PC-3 (cell line): ENCODE measurements around the gene ZNF407. TPM values are rescaled to one million over a fixed set of nuclear protein-coding genes. Genes with fewer than 3 reads are reported as not detected.
A peak's percentile ranks its signal among the peaks of the same experiment; 100 is the strongest.

Experiments
- ATAC-seq: fragments of 200-7000 bp; cut with Tn5 transposase; 2 replicates; pipeline ENCODE4 v1.9.1; 2020; ENCODE audit warnings: mild to moderate bottlenecking, moderate library complexity
- BruUV-seq: library from RNA; stranded (reverse); fragments of 400-500 nt; replicated peaks from 2 replicates; lab custom pipeline; 2021; lab: Mats Ljungman, UMichigan
- CTCF ChIA-PET: fragments of 300-600 bp; sonication (Branson Sonifier 250); formaldehyde crosslinking; loops from one replicate; lab custom pipeline; 2022; ENCODE audit warnings: antibody characterized with exemption; lab: Charles Lee
- POLR2A ChIA-PET: fragments of 300-600 bp; sonication (Branson Sonifier 250); formaldehyde crosslinking; loops from one replicate; lab custom pipeline; 2022; ENCODE audit warnings: antibody characterized with exemption; ENCODE audit not compliant: unreplicated experiment; lab: Charles Lee
- DNase-seq: peaks from one replicate; pipeline ENCODE4 v3.0.0-alpha.2; 2015
- H2AFZ ChIP-seq: fragments of 300-600 bp; sonication (generic); 2 replicates; pipeline ENCODE4 v1.6.0; 2016; ENCODE audit warnings: antibody characterized with exemption, low read length
- H3F3A ChIP-seq: fragments of 300-600 bp; sonication (generic); one replicate; pipeline ENCODE4 v1.6.0; 2017; ENCODE audit warnings: antibody characterized with exemption, low read length, control low read depth, mild to moderate bottlenecking; ENCODE audit not compliant: unreplicated experiment
- H3K27ac ChIP-seq: fragments of 300-600 bp; sonication (generic); 2 replicates; pipeline ENCODE4 v1.5.1; 2016; ENCODE audit warnings: mild to moderate bottlenecking, low read length
- H3K27me3 ChIP-seq: fragments of 300-600 bp; sonication (generic); 2 replicates; pipeline ENCODE4 v1.6.1; 2016; ENCODE audit warnings: low read length, mixed read lengths
- H3K36me3 ChIP-seq: fragments of 300-600 bp; sonication (generic); 2 replicates; pipeline ENCODE4 v1.6.1; 2016; ENCODE audit warnings: low read depth, mixed run types, low read length, mixed read lengths
- H3K4me1 ChIP-seq: fragments of 300-600 bp; sonication (generic); 2 replicates; pipeline ENCODE4 v1.5.1; 2016; ENCODE audit warnings: low read length; ENCODE audit not compliant: insufficient read depth
- H3K4me2 ChIP-seq: fragments of 300-600 bp; sonication (generic); 2 replicates; pipeline ENCODE4 v1.6.0; 2016; ENCODE audit warnings: low read length
- H3K4me3 ChIP-seq: fragments of 300-600 bp; sonication (generic); 2 replicates; pipeline ENCODE4 v1.5.1; 2016; ENCODE audit warnings: mild to moderate bottlenecking, low read length, mixed read lengths
- H3K79me2 ChIP-seq: fragments of 300-600 bp; sonication (generic); 2 replicates; pipeline ENCODE4 v1.6.1; 2017; ENCODE audit warnings: low read length, mixed read lengths
- H3K9ac ChIP-seq: fragments of 300-600 bp; sonication (generic); 2 replicates; pipeline ENCODE4 v1.6.0; 2016; ENCODE audit warnings: mild to moderate bottlenecking, low read length
- H3K9me2 ChIP-seq: fragments of 300-600 bp; sonication (generic); replicated peaks from 2 replicates; pipeline ENCODE4 v1.6.1; 2016; ENCODE audit warnings: mixed run types, low read length, mixed read lengths
- H3K9me3 ChIP-seq: fragments of 300-600 bp; sonication (generic); 2 replicates; pipeline ENCODE4 v1.6.1; 2016; ENCODE audit warnings: low read length, mixed read lengths
- H4K20me1 ChIP-seq: fragments of 300-600 bp; sonication (generic); 2 replicates; pipeline ENCODE4 v1.6.1; 2016; ENCODE audit warnings: low read length, mixed read lengths
- CTCF ChIP-seq: fragments of 300-600 bp; sonication (generic); conservative IDR thresholded peaks from 2 replicates; pipeline ENCODE4 v1.5.1; 2017; ENCODE audit warnings: antibody characterized with exemption, low read depth, mild to moderate bottlenecking, low read length
- EZH2 ChIP-seq: fragments of 300-600 bp; sonication (generic); IDR thresholded peaks from one replicate; pipeline ENCODE4 v1.6.1; 2017; ENCODE audit warnings: antibody characterized with exemption, mild to moderate bottlenecking, low read length; ENCODE audit not compliant: unreplicated experiment
- EZH2phosphoT487 ChIP-seq: fragments of 300-600 bp; sonication (generic); IDR thresholded peaks from 2 replicates; pipeline ENCODE4 v1.6.1; 2018; ENCODE audit warnings: mild to moderate bottlenecking, antibody characterized with exemption, low read length, borderline replicate concordance
- intact Hi-C: fragments of 100-400 bp; cut with micrococcal nuclease; formaldehyde crosslinking; loops from 2 replicates; pipeline ENCODE4 v1.9.0; 2023
- total RNA-seq: library from RNA; depleted of rRNA; stranded (reverse); fragments of >200 nt; gene quantifications from 2 replicates; pipeline ENCODE4 v1.2.3, GENCODE V29; 2014

Gene ZNF407
- total RNA-seq, 1 experiment from 2014 or later: 9.3 TPM

GRCh38 chr18:74947417-74947816 lies 349.7 kb downstream of the ZNF407 start:
- no TSS peak for BruUV-seq
- H3K9ac ChIP-seq: no peak overlapping the region
- no peaks in the 10 kb centered on the region for H4K20me1 ChIP-seq
- no peaks in the 10 kb centered on the region for H3K9me3 ChIP-seq
- TF ChIP-seq CTCF: no peak
- no peak for TF ChIP-seq EZH2
- TF ChIP-seq EZH2phosphoT487: no peak
- intact Hi-C loops: loop anchor here (5.0 kb wide), 1 partner anchor 140 kb away; no protein-coding TSS in a partner anchor
- DNase-seq: no peak
- H3K27me3 ChIP-seq: no peaks in the 10 kb centered on the region
- peaks cover 63% of the 10 kb centered on the region for H3K4me1 ChIP-seq
- ATAC-seq: no peak
- POLR2A ChIA-PET: no interaction called here
- H3K4me2 ChIP-seq: 0 out of 2 replicates have a peak overlapping the region, but pooled peaks have one; percentile 83
- H3F3A ChIP-seq: no peaks in the 10 kb centered on the region
- peak overlapping the region; percentile 66; the same call in 1 of the 2 replicates for H3K27ac ChIP-seq
- H3K79me2 ChIP-seq: no peaks in the 10 kb centered on the region
- no peak overlapping the region for H2AFZ ChIP-seq
- CTCF ChIA-PET: no interaction called here
- no peak overlapping the region for H3K4me3 ChIP-seq
- no peaks in the 10 kb centered on the region for H3K9me2 ChIP-seq
- H3K36me3 ChIP-seq: no peaks in the 10 kb centered on the region

GRCh38 chr18:74947875-74948274 lies 350.2 kb downstream of the ZNF407 start:
- H4K20me1 ChIP-seq: no peaks in the 10 kb centered on the region
- no peaks in the 10 kb centered on the region for H3K36me3 ChIP-seq
- no peak for ATAC-seq
- H3K9ac ChIP-seq: no peak overlapping the region
- H3K79me2 ChIP-seq: no peaks in the 10 kb centered on the region
- no peak overlapping the region for H2AFZ ChIP-seq
- H3K4me1 ChIP-seq: peaks cover 60% of the 10 kb centered on the region
- H3K27me3 ChIP-seq: no peaks in the 10 kb centered on the region
- no peaks in the 10 kb centered on the region for H3F3A ChIP-seq
- TF ChIP-seq EZH2: no peak
- no peak for TF ChIP-seq CTCF
- TF ChIP-seq EZH2phosphoT487: no peak
- no peaks in the 10 kb centered on the region for H3K9me3 ChIP-seq
- no TSS peak for BruUV-seq
- no peak overlapping the region for H3K4me2 ChIP-seq
- no peak overlapping the region for H3K27ac ChIP-seq
- no peak for DNase-seq
- intact Hi-C loops: loop anchor here (5.0 kb wide), 1 partner anchor 141 kb away; no protein-coding TSS in a partner anchor
- no peak overlapping the region for H3K4me3 ChIP-seq
- H3K9me2 ChIP-seq: no peaks in the 10 kb centered on the region
- CTCF ChIA-PET: no interaction called here
- POLR2A ChIA-PET: no interaction called here

GRCh38 chr18:74949611-74950010 lies 351.9 kb downstream of the ZNF407 start:
- ChIA-PET CTCF (no interaction called here), POLR2A (no interaction called here)
- Histone ChIP-seq H3K27me3 (no peaks in the 10 kb centered on the region), H3K36me3 (no peaks in the 10 kb centered on the region), H3K4me2 (no peak overlapping the region), H2AFZ (no peak overlapping the region), H3K9me2 (no peaks in the 10 kb centered on the region), H3K4me1 (peaks cover 52% of the 10 kb centered on the region), H4K20me1 (no peaks in the 10 kb centered on the region), H3K9ac (no peak overlapping the region), H3K9me3 (no peaks in the 10 kb centered on the region), H3K79me2 (no peaks in the 10 kb centered on the region), H3K27ac (no peak overlapping the region), H3K4me3 (no peak overlapping the region), H3F3A (no peaks in the 10 kb centered on the region)
- intact Hi-C loops: loop anchor here (2.0 to 5.0 kb wide), 2 partner anchors 121 to 142 kb away; no protein-coding TSS in a partner anchor
- DNase-seq (no peak), ATAC-seq (no peak)
- BruUV-seq: no TSS peak
- no peak for TF ChIP-seq EZH2
